Transverse colon (tissue), 4 donors: ENCODE results near the gene CCNY.

Source experiments
- CTCF ChIP-seq, 5 experiments: fragments of 200-600 bp in 3 of 5; fragments of 450-650 bp in 2 of 5; sonication (generic) in 3 of 5; IDR thresholded peaks; 1 replicate in 2 of 5; 2 replicates in 3 of 5; pipeline ENCODE4 v1.5.1; 2016 to 2017; ENCODE audit warnings: antibody characterized with exemption in 5 of 5, inconsistent platforms in 3 of 5, mild to moderate bottlenecking in 2 of 5, moderate library complexity in 1 of 5
- POLR2A ChIP-seq: fragments of 450-650 bp; IDR thresholded peaks from one replicate; pipeline ENCODE4 v1.6.1; 2016; ENCODE audit warnings: antibody characterized with exemption, mild to moderate bottlenecking, moderate library complexity
- POLR2AphosphoS5 ChIP-seq, 3 donors: sonication (generic); formaldehyde crosslinking; IDR thresholded peaks; one replicate each; pipeline ENCODE4 v1.6.1; 2016; ENCODE audit warnings: antibody characterized with exemption in 3 of 3

- no peak for TF ChIP-seq CTCF (IDR thresholded peaks at IDR 0.05)
- TF ChIP-seq POLR2A = no peak
- TF ChIP-seq POLR2AphosphoS5 (IDR thresholded peaks at IDR 0.05) = no peak
Measured at GRCh38 chr10:35585903-35586535, 249.7 kb downstream of the CCNY start.
